WTC11 (cell line): Measurements from ENCODE around the gene USP4. TPM values are rescaled to one million over a fixed set of nuclear protein-coding genes. Genes with fewer than 3 reads are reported as not detected.
"Not testable (repeated sequence)": the region's sequence is repeated elsewhere in the genome, so short reads cannot be mapped to it uniquely, and the experiment has no call there.

Source experiments
- ATAC-seq: fragments of 200-7000 bp; cut with Tn5 transposase; 2 replicates; pipeline ENCODE4 v1.10.0; 2021; ENCODE audit warnings: mild to moderate bottlenecking, moderate library complexity
- CTCF ChIA-PET: fragments of 300-600 bp; sonication (Branson Sonifier 250); formaldehyde crosslinking; loops from one replicate; lab custom pipeline; 2021; ENCODE audit warnings: antibody characterized with exemption; lab: Charles Lee
- POLR2A ChIA-PET: fragments of 350-600 bp; sonication (Branson Sonifier 250); formaldehyde crosslinking; loops from one replicate; lab custom pipeline; 2021; ENCODE audit warnings: antibody characterized with exemption; lab: Charles Lee
- DNase-seq: peaks from one replicate; pipeline ENCODE4 v3.0.0; 2021; ENCODE audit warnings: low spot score
- H3K27ac Mint-ChIP-seq: 2 replicates; pipeline ENCODE4 v1.8.0; 2021; ENCODE audit warnings: mixed read lengths
- H3K27me3 Mint-ChIP-seq: 2 replicates; pipeline ENCODE4 v1.8.0; 2021; ENCODE audit warnings: low read depth, mild to moderate bottlenecking, moderate library complexity, mixed read lengths
- H3K36me3 Mint-ChIP-seq: 2 replicates; pipeline ENCODE4 v1.8.0; 2021; ENCODE audit warnings: mixed read lengths
- H3K4me1 Mint-ChIP-seq: 2 replicates; pipeline ENCODE4 v1.8.0; 2022; ENCODE audit warnings: mixed read lengths
- H3K4me3 Mint-ChIP-seq: 2 replicates; pipeline ENCODE4 v1.8.0; 2021; ENCODE audit warnings: mild to moderate bottlenecking, moderate library complexity, mixed read lengths
- H3K9me3 Mint-ChIP-seq: 2 replicates; pipeline ENCODE4 v1.8.0; 2021; ENCODE audit warnings: mixed read lengths
- ARID4B ChIP-seq: sonication (generic); formaldehyde crosslinking; IDR thresholded peaks from 2 replicates; pipeline ENCODE4 v1.8.0; 2023; ENCODE audit warnings: missing genetic modification reagents, mild to moderate bottlenecking, borderline replicate concordance
- CTCF ChIP-seq: fragments of 200-600 bp; IDR thresholded peaks from 2 replicates; pipeline ENCODE4 v1.8.0; 2022; ENCODE audit warnings: antibody characterized with exemption
- E2F4 ChIP-seq: sonication (generic); formaldehyde crosslinking; IDR thresholded peaks from 2 replicates; pipeline ENCODE4 v1.8.1; 2022; ENCODE audit warnings: low read depth, mild to moderate bottlenecking, moderate library complexity, missing genetic modification reagents, borderline replicate concordance
- FOXP1 ChIP-seq: sonication (generic); formaldehyde crosslinking; IDR thresholded peaks from 2 replicates; pipeline ENCODE4 v1.8.0; 2022; ENCODE audit warnings: missing genetic modification reagents, mild to moderate bottlenecking, moderate library complexity, borderline replicate concordance
- NR3C1 ChIP-seq: sonication (generic); formaldehyde crosslinking; conservative IDR thresholded peaks from 2 replicates; pipeline ENCODE4 v1.8.1; 2023; ENCODE audit warnings: low read depth, mild to moderate bottlenecking, missing genetic modification reagents
- SOX15 ChIP-seq: fragments of 250-450 bp; sonication (Bioruptor Pico); IDR thresholded peaks from 2 replicates; pipeline ENCODE4 v1.9.0; 2021; ENCODE audit warnings: mild to moderate bottlenecking
- ZBTB21 ChIP-seq: sonication (generic); formaldehyde crosslinking; IDR thresholded peaks from 2 replicates; pipeline ENCODE4 v1.8.1; 2023; ENCODE audit warnings: mild to moderate bottlenecking, missing genetic modification reagents, borderline replicate concordance
- ZNF232 ChIP-seq: sonication (generic); formaldehyde crosslinking; IDR thresholded peaks from 2 replicates; pipeline ENCODE4 v1.8.0; 2022; ENCODE audit warnings: mild to moderate bottlenecking, missing genetic modification reagents
- total RNA-seq: library from RNA; stranded (reverse); gene quantifications from 3 replicates; pipeline ENCODE4 v1.2.3, GENCODE V29; 2021
- TF ChIP-seq, protein P1 (sequence below): fragments of 250-450 bp; sonication (Bioruptor Pico); IDR thresholded peaks from 2 replicates; pipeline ENCODE4 v1.9.0; 2021; ENCODE audit warnings: mild to moderate bottlenecking
- TF ChIP-seq, protein P2 (sequence below): fragments of 250-450 bp; sonication (Bioruptor Pico); IDR thresholded peaks from 2 replicates; pipeline ENCODE4 v1.9.0; 2021; ENCODE audit warnings: moderate library complexity, mild to moderate bottlenecking, inconsistent platforms, borderline replicate concordance

USP4 gene
- total RNA-seq, 1 experiment from 2014 or later = 29.1 TPM

- TF ChIP-seq, protein P1, sequence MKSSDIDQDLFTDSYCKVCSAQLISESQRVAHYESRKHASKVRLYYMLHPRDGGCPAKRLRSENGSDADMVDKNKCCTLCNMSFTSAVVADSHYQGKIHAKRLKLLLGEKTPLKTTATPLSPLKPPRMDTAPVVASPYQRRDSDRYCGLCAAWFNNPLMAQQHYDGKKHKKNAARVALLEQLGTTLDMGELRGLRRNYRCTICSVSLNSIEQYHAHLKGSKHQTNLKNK = no peak
- TF ChIP-seq SOX15 (CRISPR knock-in tag) = no peak
These were observed 10.7 kb downstream of the USP4 start (continued) for GRCh38 chr3:49329186-49329585.

- DNase-seq, H3K27me3 Mint-ChIP-seq, H3K9me3 Mint-ChIP-seq, ATAC-seq, H3K4me3 Mint-ChIP-seq, CTCF ChIA-PET, H3K4me1 Mint-ChIP-seq: not testable (repeated sequence)
- peaks cover 42% of the 10 kb centered on the region for H3K36me3 Mint-ChIP-seq
- POLR2A ChIA-PET = interaction anchor here (0.6 kb wide), 1 partner anchor 360 kb away, joined by 3 read pairs; no protein-coding TSS in a partner anchor
- H3K27ac Mint-ChIP-seq = peak overlapping the region; percentile 22
These were observed 11.5 kb downstream of the USP4 start for GRCh38 chr3:49328350-49328749.

DNA sequence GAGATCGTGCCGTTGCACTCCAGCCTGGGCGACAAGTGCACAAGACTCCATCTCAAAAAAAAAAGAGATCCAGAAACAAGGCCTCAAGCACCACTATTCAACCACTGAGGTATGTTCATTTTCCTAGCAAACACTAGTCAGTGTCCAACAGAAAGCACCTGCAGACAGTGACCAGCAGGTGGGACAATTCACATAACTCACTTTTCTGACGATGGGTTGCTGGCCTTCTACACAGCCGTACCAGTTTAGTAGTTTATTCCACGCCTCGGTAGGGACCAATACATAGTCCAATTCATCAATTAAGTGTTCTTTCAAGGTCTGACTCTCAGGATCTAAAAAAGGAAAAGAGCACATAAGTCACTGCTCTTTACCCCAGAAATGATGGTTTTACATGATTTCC, 12.4 kb downstream of the USP4 start:
- Mint-ChIP-seq H3K4me1 (no peaks in the 10 kb centered on the region), H3K27me3 (no peaks in the 10 kb centered on the region), H3K27ac (no peak overlapping the region), H3K9me3 (no peaks in the 10 kb centered on the region), H3K36me3 (peaks cover 38% of the 10 kb centered on the region), H3K4me3 (no peak overlapping the region)
- DNase-seq (no peak), ATAC-seq (no peak)
- POLR2A ChIA-PET = no interaction called here
- CTCF ChIA-PET = interaction anchor here (0.6 to 1.1 kb wide), 2 partner anchors 64 to 156 kb away, joined by 3 to 5 read pairs; partner anchors contain the start of gene KLHDC8B
- TF ChIP-seq FOXP1 (CRISPR knock-in tag) = no peak
- no peak for TF ChIP-seq ZNF232 (CRISPR knock-in tag)
- no peak for TF ChIP-seq SOX15 (CRISPR knock-in tag)
- TF ChIP-seq NR3C1 (CRISPR knock-in tag) = no peak
- no peak for TF ChIP-seq ZBTB21 (CRISPR knock-in tag)
- peak; percentile 33; the same call in 1 of the 2 replicates for TF ChIP-seq CTCF
- TF ChIP-seq ARID4B (CRISPR knock-in tag) = no peak
- TF ChIP-seq, protein P2, sequence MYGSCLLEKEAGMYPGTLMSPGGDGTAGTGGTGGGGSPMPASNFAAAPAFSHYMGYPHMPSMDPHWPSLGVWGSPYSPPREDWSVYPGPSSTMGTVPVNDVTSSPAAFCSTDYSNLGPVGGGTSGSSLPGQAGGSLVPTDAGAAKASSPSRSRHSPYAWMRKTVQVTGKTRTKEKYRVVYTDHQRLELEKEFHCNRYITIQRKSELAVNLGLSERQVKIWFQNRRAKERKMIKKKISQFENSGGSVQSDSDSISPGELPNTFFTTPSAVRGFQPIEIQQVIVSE = no peak

DNA sequence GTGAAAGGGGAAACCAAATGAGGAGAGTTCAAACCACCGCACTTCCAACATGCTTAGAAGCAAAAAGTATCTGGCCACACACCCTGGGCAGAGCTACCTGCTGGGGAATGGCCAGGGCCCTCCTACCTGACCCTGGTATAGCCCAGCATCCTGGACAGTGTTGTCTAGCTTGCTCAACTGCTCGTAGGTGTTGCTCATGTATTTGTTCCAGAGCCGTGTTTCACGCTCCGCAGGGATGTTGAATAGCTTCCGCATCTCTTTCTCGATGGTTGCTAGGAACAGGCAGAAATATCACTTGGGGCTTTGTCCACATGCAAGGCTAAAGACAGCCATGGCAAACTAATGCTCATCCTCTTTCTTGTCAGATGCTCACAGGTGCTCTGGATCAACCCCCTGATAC, 15.1 kb downstream of the USP4 start:
- Mint-ChIP-seq H3K4me1 (no peaks in the 10 kb centered on the region), H3K9me3 (no peaks in the 10 kb centered on the region), H3K27me3 (no peaks in the 10 kb centered on the region), H3K4me3 (no peak overlapping the region), H3K36me3 (peaks cover 41% of the 10 kb centered on the region), H3K27ac (no peak overlapping the region)
- no peak for TF ChIP-seq E2F4
- no peak for ATAC-seq
- ChIA-PET POLR2A (no interaction called here), CTCF (interaction anchor here (0.6 to 0.7 kb wide), 2 partner anchors 32 to 129 kb away, joined by 3 read pairs; no protein-coding TSS in a partner anchor)
- no peak for DNase-seq
